OCI-LY3 (cell line): ENCODE measurements around the gene MYO1E.

Source experiments
- EZH2phosphoT487 ChIP-seq: fragments of 200-600 bp; shearing (Covaris generic); IDR thresholded peaks from 2 replicates; pipeline ENCODE4 v1.6.1; 2018; ENCODE audit warnings: antibody characterized with exemption, mixed run types, low read depth
- TF ChIP-seq, protein P1 (sequence below): fragments of 200-600, 300-600 bp; sonication (generic); IDR thresholded peaks from 2 replicates; pipeline ENCODE4 v1.5.1; 2014; ENCODE audit warnings: antibody characterized with exemption, low read length, low read depth

DNA sequence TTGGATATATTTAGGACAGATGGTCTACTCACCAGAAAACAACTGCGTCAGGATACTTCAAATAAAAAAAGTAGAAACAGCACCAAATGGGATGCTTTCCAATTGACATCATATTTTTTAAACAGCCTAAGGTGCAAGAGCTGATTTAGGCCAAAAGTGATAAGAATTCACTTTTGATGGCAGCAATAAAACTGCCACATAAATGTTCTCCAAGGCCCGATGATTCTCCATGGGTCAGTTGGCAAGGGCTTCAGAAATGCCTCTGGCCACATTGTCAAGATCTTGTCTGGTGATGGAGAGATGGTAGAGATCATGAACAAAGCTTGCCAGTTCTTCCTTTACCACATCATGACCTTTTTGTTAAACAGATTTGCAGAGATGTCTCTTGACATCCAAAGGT, 127.1 kb downstream of the MYO1E start:
- TF ChIP-seq, protein P1, sequence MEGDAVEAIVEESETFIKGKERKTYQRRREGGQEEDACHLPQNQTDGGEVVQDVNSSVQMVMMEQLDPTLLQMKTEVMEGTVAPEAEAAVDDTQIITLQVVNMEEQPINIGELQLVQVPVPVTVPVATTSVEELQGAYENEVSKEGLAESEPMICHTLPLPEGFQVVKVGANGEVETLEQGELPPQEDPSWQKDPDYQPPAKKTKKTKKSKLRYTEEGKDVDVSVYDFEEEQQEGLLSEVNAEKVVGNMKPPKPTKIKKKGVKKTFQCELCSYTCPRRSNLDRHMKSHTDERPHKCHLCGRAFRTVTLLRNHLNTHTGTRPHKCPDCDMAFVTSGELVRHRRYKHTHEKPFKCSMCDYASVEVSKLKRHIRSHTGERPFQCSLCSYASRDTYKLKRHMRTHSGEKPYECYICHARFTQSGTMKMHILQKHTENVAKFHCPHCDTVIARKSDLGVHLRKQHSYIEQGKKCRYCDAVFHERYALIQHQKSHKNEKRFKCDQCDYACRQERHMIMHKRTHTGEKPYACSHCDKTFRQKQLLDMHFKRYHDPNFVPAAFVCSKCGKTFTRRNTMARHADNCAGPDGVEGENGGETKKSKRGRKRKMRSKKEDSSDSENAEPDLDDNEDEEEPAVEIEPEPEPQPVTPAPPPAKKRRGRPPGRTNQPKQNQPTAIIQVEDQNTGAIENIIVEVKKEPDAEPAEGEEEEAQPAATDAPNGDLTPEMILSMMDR: no peak
- TF ChIP-seq EZH2phosphoT487: no peak
